PC-3 (cell line): ENCODE results near the gene GBA2. TPM values are rescaled to one million over a fixed set of nuclear protein-coding genes. Genes with fewer than 3 reads are reported as not detected.

Source experiments
- ATAC-seq: fragments of 200-7000 bp; cut with Tn5 transposase; 2 replicates; pipeline ENCODE4 v1.9.1; 2020; ENCODE audit warnings: mild to moderate bottlenecking, moderate library complexity
- Bru-seq: library from RNA; stranded (reverse); fragments of 400-500 nt; gene quantifications from one replicate; lab custom pipeline; 2021; lab: Mats Ljungman, UMichigan
- BruChase-seq, 2 experiments: library from RNA; stranded (reverse); fragments of 400-500 nt; gene quantifications; one replicate each; lab custom pipeline; 2021; lab: Mats Ljungman, UMichigan
- BruUV-seq: library from RNA; stranded (reverse); fragments of 400-500 nt; replicated peaks from 2 replicates; lab custom pipeline; 2021; lab: Mats Ljungman, UMichigan
- CTCF ChIA-PET: fragments of 300-600 bp; sonication (Branson Sonifier 250); formaldehyde crosslinking; loops from one replicate; lab custom pipeline; 2022; ENCODE audit warnings: antibody characterized with exemption; lab: Charles Lee
- POLR2A ChIA-PET: fragments of 300-600 bp; sonication (Branson Sonifier 250); formaldehyde crosslinking; loops from one replicate; lab custom pipeline; 2022; ENCODE audit warnings: antibody characterized with exemption; ENCODE audit not compliant: unreplicated experiment; lab: Charles Lee
- DNase-seq: peaks from one replicate; pipeline ENCODE4 v3.0.0-alpha.2; 2015
- H2AFZ ChIP-seq: fragments of 300-600 bp; sonication (generic); 2 replicates; pipeline ENCODE4 v1.6.0; 2016; ENCODE audit warnings: antibody characterized with exemption, low read length
- H3F3A ChIP-seq: fragments of 300-600 bp; sonication (generic); one replicate; pipeline ENCODE4 v1.6.0; 2017; ENCODE audit warnings: antibody characterized with exemption, low read length, control low read depth, mild to moderate bottlenecking; ENCODE audit not compliant: unreplicated experiment
- H3K27ac ChIP-seq: fragments of 300-600 bp; sonication (generic); 2 replicates; pipeline ENCODE4 v1.5.1; 2016; ENCODE audit warnings: mild to moderate bottlenecking, low read length
- H3K27me3 ChIP-seq: fragments of 300-600 bp; sonication (generic); 2 replicates; pipeline ENCODE4 v1.6.1; 2016; ENCODE audit warnings: low read length, mixed read lengths
- H3K36me3 ChIP-seq: fragments of 300-600 bp; sonication (generic); 2 replicates; pipeline ENCODE4 v1.6.1; 2016; ENCODE audit warnings: low read depth, mixed run types, low read length, mixed read lengths
- H3K4me1 ChIP-seq: fragments of 300-600 bp; sonication (generic); 2 replicates; pipeline ENCODE4 v1.5.1; 2016; ENCODE audit warnings: low read length; ENCODE audit not compliant: insufficient read depth
- H3K4me2 ChIP-seq: fragments of 300-600 bp; sonication (generic); 2 replicates; pipeline ENCODE4 v1.6.0; 2016; ENCODE audit warnings: low read length
- H3K4me3 ChIP-seq: fragments of 300-600 bp; sonication (generic); 2 replicates; pipeline ENCODE4 v1.5.1; 2016; ENCODE audit warnings: mild to moderate bottlenecking, low read length, mixed read lengths
- H3K79me2 ChIP-seq: fragments of 300-600 bp; sonication (generic); 2 replicates; pipeline ENCODE4 v1.6.1; 2017; ENCODE audit warnings: low read length, mixed read lengths
- H3K9ac ChIP-seq: fragments of 300-600 bp; sonication (generic); 2 replicates; pipeline ENCODE4 v1.6.0; 2016; ENCODE audit warnings: mild to moderate bottlenecking, low read length
- H3K9me2 ChIP-seq: fragments of 300-600 bp; sonication (generic); replicated peaks from 2 replicates; pipeline ENCODE4 v1.6.1; 2016; ENCODE audit warnings: mixed run types, low read length, mixed read lengths
- H3K9me3 ChIP-seq: fragments of 300-600 bp; sonication (generic); 2 replicates; pipeline ENCODE4 v1.6.1; 2016; ENCODE audit warnings: low read length, mixed read lengths
- H4K20me1 ChIP-seq: fragments of 300-600 bp; sonication (generic); 2 replicates; pipeline ENCODE4 v1.6.1; 2016; ENCODE audit warnings: low read length, mixed read lengths
- EZH2 ChIP-seq: fragments of 300-600 bp; sonication (generic); IDR thresholded peaks from one replicate; pipeline ENCODE4 v1.6.1; 2017; ENCODE audit warnings: antibody characterized with exemption, mild to moderate bottlenecking, low read length; ENCODE audit not compliant: unreplicated experiment
- EZH2phosphoT487 ChIP-seq: fragments of 300-600 bp; sonication (generic); IDR thresholded peaks from 2 replicates; pipeline ENCODE4 v1.6.1; 2018; ENCODE audit warnings: mild to moderate bottlenecking, antibody characterized with exemption, low read length, borderline replicate concordance
- intact Hi-C: fragments of 100-400 bp; cut with micrococcal nuclease; formaldehyde crosslinking; loops from 2 replicates; pipeline ENCODE4 v1.9.0; 2023
- long read RNA-seq: library from polyadenylated mRNA; unstranded; transcript quantifications from one replicate; pipeline ENCODE4 v2.0.0, GENCODE V29; 2021; ENCODE audit not compliant: unreplicated experiment
- total RNA-seq: library from RNA; depleted of rRNA; stranded (reverse); fragments of >200 nt; gene quantifications from 2 replicates; pipeline ENCODE4 v1.2.3, GENCODE V29; 2014; rRNA removed
- TF ChIP-seq, protein P1 (sequence below): fragments of 300-600 bp; sonication (generic); conservative IDR thresholded peaks from 2 replicates; pipeline ENCODE4 v1.5.1; 2017; ENCODE audit warnings: antibody characterized with exemption, low read depth, mild to moderate bottlenecking, low read length

The GBA2 gene
- total RNA-seq: 60.9 and 81.7 TPM in 2 replicates
- Bru-seq, nascent RNA: percentile 98 among the genes with signal in this experiment
- BruChase-seq, experiment 1, labeled RNA remaining after a 6-hour chase: percentile 98 among the genes with signal in this experiment
- percentile 99 among the genes with signal in this experiment for BruChase-seq, experiment 2, labeled RNA remaining after a 2-hour chase
- long read RNA-seq, transcript GBA2-201 (2 exons, 1,672 nt): minor isoform, 11 of 726 reads
- long read RNA-seq, transcript GBA2-203 (17 exons, 3,611 nt): major isoform, 253 of 726 reads
- long read RNA-seq, transcript GBA2-208 (3 exons, 836 nt): minor isoform, 33 of 726 reads
- long read RNA-seq, partial matches to known transcripts: 187 of 726 reads
- long read RNA-seq, other reads (novel, unspliced or antisense): 238 of 726 reads

DNA sequence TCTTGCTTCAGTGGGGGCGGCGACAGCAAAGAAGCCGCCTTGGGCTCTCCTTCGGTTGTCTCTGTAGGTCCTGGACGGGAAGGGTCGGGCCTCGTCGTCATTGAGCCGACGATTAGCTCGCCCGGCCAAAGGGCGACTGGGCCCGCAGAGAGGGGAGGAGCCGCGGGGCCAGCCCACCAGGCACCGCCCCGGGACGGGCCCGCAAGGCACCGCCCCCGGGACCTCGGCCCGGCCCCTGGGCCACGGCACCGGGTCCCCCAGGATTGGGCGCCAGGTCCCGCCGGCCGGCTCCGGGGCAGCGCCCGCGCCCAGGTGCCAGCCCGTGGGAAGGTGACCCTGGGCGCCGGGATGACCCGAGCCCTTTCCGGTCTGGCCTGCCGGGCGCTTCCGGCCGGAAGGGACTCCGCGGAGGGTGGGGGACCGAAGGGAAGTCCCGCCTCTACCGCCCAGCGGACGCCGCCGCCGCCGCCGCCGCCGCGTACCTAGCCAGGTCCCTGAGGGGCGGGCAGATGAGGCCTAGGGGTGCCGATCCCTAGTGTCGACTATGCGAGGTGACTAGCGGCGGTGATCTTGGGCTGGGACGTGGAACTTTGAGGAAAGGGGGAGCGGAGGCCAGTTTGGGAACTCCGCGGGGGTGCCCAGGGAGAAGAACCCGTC is at the start of gene GBA2, which contains the start of gene RGP1:
Gene GBA2 (minus strand): TSS at position 371 of the 657 bp plus-strand sequence. CDS start 524 bp downstream, outside the sequence.
Gene RGP1 (plus strand): TSS at position 430 of the 657 bp plus-strand sequence. CDS start 469 bp downstream, outside the sequence.
- peaks cover 4% of the 10 kb centered on the region; the same call in 1 of the 2 replicates for H3K36me3 ChIP-seq
- intact Hi-C loops: no loop called here
- no peak for TF ChIP-seq EZH2
- TF ChIP-seq, protein P1, sequence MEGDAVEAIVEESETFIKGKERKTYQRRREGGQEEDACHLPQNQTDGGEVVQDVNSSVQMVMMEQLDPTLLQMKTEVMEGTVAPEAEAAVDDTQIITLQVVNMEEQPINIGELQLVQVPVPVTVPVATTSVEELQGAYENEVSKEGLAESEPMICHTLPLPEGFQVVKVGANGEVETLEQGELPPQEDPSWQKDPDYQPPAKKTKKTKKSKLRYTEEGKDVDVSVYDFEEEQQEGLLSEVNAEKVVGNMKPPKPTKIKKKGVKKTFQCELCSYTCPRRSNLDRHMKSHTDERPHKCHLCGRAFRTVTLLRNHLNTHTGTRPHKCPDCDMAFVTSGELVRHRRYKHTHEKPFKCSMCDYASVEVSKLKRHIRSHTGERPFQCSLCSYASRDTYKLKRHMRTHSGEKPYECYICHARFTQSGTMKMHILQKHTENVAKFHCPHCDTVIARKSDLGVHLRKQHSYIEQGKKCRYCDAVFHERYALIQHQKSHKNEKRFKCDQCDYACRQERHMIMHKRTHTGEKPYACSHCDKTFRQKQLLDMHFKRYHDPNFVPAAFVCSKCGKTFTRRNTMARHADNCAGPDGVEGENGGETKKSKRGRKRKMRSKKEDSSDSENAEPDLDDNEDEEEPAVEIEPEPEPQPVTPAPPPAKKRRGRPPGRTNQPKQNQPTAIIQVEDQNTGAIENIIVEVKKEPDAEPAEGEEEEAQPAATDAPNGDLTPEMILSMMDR: no peak
- no peak for TF ChIP-seq EZH2phosphoT487
- DNase-seq: peak; percentile 74
- peak within 1 kb of the TSS; percentile 91 for H3K9ac ChIP-seq
- H3F3A ChIP-seq: no peaks in the 10 kb centered on the region
- H3K4me2 ChIP-seq: peak within 1 kb of the TSS; percentile 98
- ATAC-seq: peak; percentile 58
- peaks cover 29% of the 10 kb centered on the region for H4K20me1 ChIP-seq
- H3K4me3 ChIP-seq: peak within 1 kb of the TSS; percentile 95
- H3K9me2 ChIP-seq: no peaks in the 10 kb centered on the region
- H2AFZ ChIP-seq: peak within 1 kb of the TSS; percentile 88
- peak within 1 kb of the TSS; percentile 65 for H3K27ac ChIP-seq
- peaks cover 68% of the 10 kb centered on the region for H3K79me2 ChIP-seq
- CTCF ChIA-PET: interaction anchor here (2.1 kb wide), 1 partner anchor 23 kb away, joined by 6 read pairs; no protein-coding TSS in a partner anchor
- BruUV-seq: no TSS peak
- no peaks in the 10 kb centered on the region for H3K9me3 ChIP-seq
- H3K4me1 ChIP-seq: peaks cover 22% of the 10 kb centered on the region
- POLR2A ChIA-PET: interaction anchor here (0.8 kb wide), 2 partner anchors 10 to 53 kb away, joined by 3 to 4 read pairs; no protein-coding TSS in a partner anchor
- H3K27me3 ChIP-seq: no peaks in the 10 kb centered on the region

DNA sequence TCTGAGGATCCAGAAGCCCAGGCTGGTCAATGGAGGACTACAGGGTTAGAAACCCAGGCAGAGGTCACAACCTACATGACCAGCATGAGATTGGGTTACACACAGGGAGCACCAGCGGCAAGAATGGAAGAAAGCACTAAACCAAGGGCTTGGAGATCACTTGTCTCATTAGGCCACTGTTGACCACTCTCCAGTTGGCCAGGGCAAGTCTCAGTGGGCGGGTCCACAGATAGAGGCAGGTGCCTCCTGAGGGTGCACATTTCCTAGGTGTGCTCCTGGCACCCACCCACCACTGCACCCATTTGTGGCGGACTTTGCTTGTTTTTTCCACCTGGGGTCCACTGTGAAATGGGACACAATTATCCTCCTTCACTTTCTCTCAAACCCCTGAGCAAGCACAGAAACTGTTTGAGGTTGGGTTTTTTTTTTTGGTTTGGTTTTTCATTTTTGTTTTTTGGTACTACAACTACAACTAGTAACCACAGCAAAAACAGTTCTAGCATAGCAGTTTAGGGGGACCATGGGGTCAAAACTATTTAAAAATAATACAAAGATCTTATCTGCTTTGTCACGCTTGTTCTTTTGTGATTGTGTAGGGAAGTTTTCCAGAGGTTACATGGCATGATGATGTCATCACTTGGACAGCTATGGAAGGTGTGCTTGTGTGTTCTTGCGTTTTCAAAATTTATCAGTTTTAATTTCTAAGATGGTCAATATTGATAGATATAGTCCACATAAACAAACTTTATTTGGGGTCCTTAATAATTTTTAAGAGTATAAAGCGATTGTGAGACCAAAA is 48.5 kb upstream of the GBA2 start:
- H3K4me3 ChIP-seq: no peak overlapping the region
- CTCF ChIA-PET: no interaction called here
- H3K79me2 ChIP-seq: no peaks in the 10 kb centered on the region
- no peaks in the 10 kb centered on the region for H3K36me3 ChIP-seq
- no peaks in the 10 kb centered on the region for H3K9me3 ChIP-seq
- H3K9me2 ChIP-seq: no peaks in the 10 kb centered on the region
- no peak overlapping the region for H3K9ac ChIP-seq
- H3K4me2 ChIP-seq: no peak overlapping the region
- no peaks in the 10 kb centered on the region for H3K27me3 ChIP-seq
- no peak for ATAC-seq
- TF ChIP-seq, protein P1: no peak
- H3K4me1 ChIP-seq: peaks cover 41% of the 10 kb centered on the region
- DNase-seq: no peak
- no TSS peak for BruUV-seq
- peak overlapping the region; percentile 59 for H3K27ac ChIP-seq
- intact Hi-C loops: loop anchor here (10.0 kb wide), 1 partner anchor 143 kb away; the partner anchor contains the start of genes CCDC107, RMRP and SIT1
- H2AFZ ChIP-seq: no peak overlapping the region
- H4K20me1 ChIP-seq: no peaks in the 10 kb centered on the region
- POLR2A ChIA-PET: no interaction called here
- H3F3A ChIP-seq: peaks cover 7% of the 10 kb centered on the region
